Psoas muscle (tissue), 8 donors: ENCODE measurements around the gene TNFRSF25. TPM values are rescaled to one million over a fixed set of nuclear protein-coding genes. Genes with fewer than 3 reads are reported as not detected.
"Not testable (repeated sequence)": the region's sequence is repeated elsewhere in the genome, so short reads cannot be mapped to it uniquely, and the experiment has no call there.

ENCODE experiments used
- ATAC-seq, 4 donors: fragments of 200-7000 bp; cut with Tn5 transposase; one replicate each; pipeline ENCODE4 v1.9.1; 2020; ENCODE audit warnings: moderate library complexity in 3 of 4, mild to moderate bottlenecking in 2 of 4
- DNase-seq, 2 donors: peaks; one replicate each; pipeline ENCODE4 v3.0.0-alpha.2; 2020
- H3K27ac ChIP-seq: fragments of 200-600 bp; one replicate; pipeline ENCODE4 v1.8.0; 2022
- H3K27me3 ChIP-seq, 3 donors: fragments of 200-600 bp in 1 of 3; one replicate each; pipeline versions ENCODE4 v1.6.1 to v1.8.0; 2013 to 2022; ENCODE audit warnings: low read length in 2 of 3, mild to moderate bottlenecking in 2 of 3, moderate library complexity in 1 of 3; ENCODE audit not compliant: insufficient read depth in 3 of 3
- H3K36me3 ChIP-seq, 2 donors: fragments of 200-600 bp in 1 of 2; one replicate each; pipeline versions ENCODE4 v1.6.1 to v1.8.0; 2013 to 2022; ENCODE audit warnings: low read depth in 1 of 2, mild to moderate bottlenecking in 1 of 2, moderate library complexity in 1 of 2; ENCODE audit not compliant: insufficient read depth in 1 of 2
- H3K4me1 ChIP-seq: fragments of 200-600 bp; one replicate; pipeline ENCODE4 v1.8.0; 2022
- H3K4me3 ChIP-seq: fragments of 200-600 bp; one replicate; pipeline ENCODE4 v1.8.0; 2022; ENCODE audit warnings: mild to moderate bottlenecking
- H3K9me3 ChIP-seq: fragments of 200-600 bp; one replicate; pipeline ENCODE4 v1.8.0; 2022
- WGBS, 3 donors: extraction: QIAGEN DNeasy Blood & Tissue Kit; methylation state at CpG; one replicate each; pipeline versions ENCODE4 v1.1.6 to v1.1.7; 2013; 5-methylcytosine and 5-hydroxymethylcytosine counted together
- intact Hi-C, 2 donors: fragments of 100-400 bp; cut with DNase I; formaldehyde crosslinking; loops; one replicate each; pipeline versions ENCODE4 v1.11.0 to v1.14.2; 2022
- polyA plus RNA-seq, 3 donors: library from polyadenylated mRNA; stranded (reverse); fragments of 200-250 nt; gene quantifications; one replicate each; pipeline ENCODE4 v1.2.3, GENCODE V29; 2013
- total RNA-seq, 4 donors: library from RNA; stranded (reverse); fragmentation: NEBNext Ultra II Directional in 2 of 4; extraction: Animal tissue kit (Norgen Biotek cat#: 25700) in 2 of 4; gene quantifications; one replicate each; pipeline versions ENCODE4 v1.2.1 to v1.2.4, GENCODE V29; 2021 to 2023
- TF ChIP-seq, protein P1 (sequence below): fragments of 200-600 bp; IDR thresholded peaks from one replicate; pipeline ENCODE4 v1.8.0; 2022; ENCODE audit warnings: antibody characterized with exemption
- donor health status: healthy with polysubstance abuse.
- donor health status: DM: no; HTN: no; CAD: no; lungs with moderate emphysema.
- donor health status: Bipolar disorder and iron deficiency.
- donor health status: healthy.
- donor health status: DM: yes; HTN: yes; CAD: no.
- donor health status: DM: no; HTN: no; CAD: no.
- donor health status: DM: no; HTN: no; CAD: no.
- donor health status: DM: yes; HTN: yes; CAD: no.

Gene TNFRSF25
- total and polyA plus RNA-seq, 7 donors, result 1.5 to 2.7 (median 1.9) TPM

DNA sequence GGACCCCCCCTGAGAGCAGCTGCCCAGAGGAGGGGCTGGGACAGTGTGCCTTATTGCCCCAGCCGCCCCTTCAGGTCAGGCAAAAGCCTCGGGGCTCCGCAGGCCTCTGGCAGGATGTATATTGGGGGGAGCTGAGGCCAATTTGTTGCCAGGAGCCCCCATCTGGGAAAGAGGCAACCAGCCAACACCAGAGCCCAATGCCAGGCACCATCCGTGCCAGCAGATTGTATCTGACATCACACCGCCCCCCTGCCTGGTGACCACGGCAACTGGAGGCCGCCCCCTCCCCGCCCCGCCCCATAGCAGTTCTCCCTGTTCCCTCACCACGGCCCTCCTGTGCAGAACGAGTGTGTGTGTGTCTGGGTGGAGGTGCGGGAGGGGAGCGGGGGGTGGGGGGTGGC, 29.1 kb upstream of the TNFRSF25 start:
- ATAC-seq (no peak), DNase-seq (no peak)
- peaks cover 10% of the 10 kb centered on the region for H3K4me1 ChIP-seq
- H3K9me3 ChIP-seq, result no peaks in the 10 kb centered on the region
- 55 to 64% (median 61%) methylated on average over 13 of the region's 13 CpGs for WGBS, 3 donors
- TF ChIP-seq, protein P1, sequence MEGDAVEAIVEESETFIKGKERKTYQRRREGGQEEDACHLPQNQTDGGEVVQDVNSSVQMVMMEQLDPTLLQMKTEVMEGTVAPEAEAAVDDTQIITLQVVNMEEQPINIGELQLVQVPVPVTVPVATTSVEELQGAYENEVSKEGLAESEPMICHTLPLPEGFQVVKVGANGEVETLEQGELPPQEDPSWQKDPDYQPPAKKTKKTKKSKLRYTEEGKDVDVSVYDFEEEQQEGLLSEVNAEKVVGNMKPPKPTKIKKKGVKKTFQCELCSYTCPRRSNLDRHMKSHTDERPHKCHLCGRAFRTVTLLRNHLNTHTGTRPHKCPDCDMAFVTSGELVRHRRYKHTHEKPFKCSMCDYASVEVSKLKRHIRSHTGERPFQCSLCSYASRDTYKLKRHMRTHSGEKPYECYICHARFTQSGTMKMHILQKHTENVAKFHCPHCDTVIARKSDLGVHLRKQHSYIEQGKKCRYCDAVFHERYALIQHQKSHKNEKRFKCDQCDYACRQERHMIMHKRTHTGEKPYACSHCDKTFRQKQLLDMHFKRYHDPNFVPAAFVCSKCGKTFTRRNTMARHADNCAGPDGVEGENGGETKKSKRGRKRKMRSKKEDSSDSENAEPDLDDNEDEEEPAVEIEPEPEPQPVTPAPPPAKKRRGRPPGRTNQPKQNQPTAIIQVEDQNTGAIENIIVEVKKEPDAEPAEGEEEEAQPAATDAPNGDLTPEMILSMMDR, result no peak
- peaks cover 0 to 33% (median 4%) of the 10 kb centered on the region in 3 donors for H3K27me3 ChIP-seq
- no peak overlapping the region for H3K4me3 ChIP-seq
- H3K27ac ChIP-seq, result no peak overlapping the region
- intact Hi-C loops, result no loop called here
- no peaks in the 10 kb centered on the region for H3K36me3 ChIP-seq

DNA sequence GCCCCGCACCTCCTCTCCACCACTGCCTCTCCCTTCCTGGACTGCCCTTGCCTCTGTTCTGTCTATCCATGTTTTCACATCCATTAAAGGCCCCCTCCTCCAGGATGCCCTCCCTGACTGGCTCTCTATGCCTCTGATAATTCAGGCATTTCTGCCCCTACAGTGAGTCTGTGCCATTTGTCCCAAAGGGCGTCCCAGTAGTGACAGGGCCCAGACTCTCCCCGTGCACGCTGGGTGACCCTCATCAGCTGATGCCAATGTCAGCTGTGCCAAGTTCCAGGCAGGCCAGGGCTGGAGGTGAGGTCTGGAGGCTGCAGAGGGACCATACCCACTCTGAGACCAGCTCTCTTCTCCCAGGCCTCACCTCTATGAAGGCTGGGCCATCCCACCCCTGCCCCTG, 28.7 kb upstream of the TNFRSF25 start:
- no peak overlapping the region for H3K4me3 ChIP-seq
- no peaks in the 10 kb centered on the region for H3K36me3 ChIP-seq
- 70 to 78% (median 75%) methylated on average over 4 of the region's 4 CpGs for WGBS, 3 donors
- ATAC-seq (no peak), DNase-seq (no peak)
- H3K9me3 ChIP-seq, result no peaks in the 10 kb centered on the region
- no peak overlapping the region for H3K27ac ChIP-seq
- intact Hi-C loops, result no loop called here
- peaks cover 13% of the 10 kb centered on the region for H3K4me1 ChIP-seq
- TF ChIP-seq, protein P1, result no peak
- peaks cover 0 to 35% (median 4%) of the 10 kb centered on the region in 3 donors for H3K27me3 ChIP-seq

DNA sequence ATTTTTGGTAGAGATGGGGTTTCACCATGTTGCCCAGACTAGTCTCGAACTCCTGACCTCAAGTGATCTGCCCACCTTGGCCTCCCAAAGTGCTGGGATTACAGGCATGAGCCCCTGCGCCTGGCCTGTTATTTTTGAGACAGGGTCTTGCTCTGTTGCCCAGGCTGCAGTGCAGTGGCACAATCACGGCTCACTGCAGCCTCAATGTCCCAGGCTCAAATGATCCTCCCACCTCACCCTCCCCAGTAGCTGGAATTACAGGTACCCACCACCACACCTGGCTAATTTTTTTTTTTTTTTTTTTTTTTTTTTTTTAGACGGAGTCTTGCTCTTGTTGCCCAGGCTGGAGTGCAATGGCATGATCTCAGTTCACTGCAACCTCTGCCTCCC, 27.9 kb upstream of the TNFRSF25 start:
- H3K27me3 ChIP-seq, result peaks cover 0 to 35% (median 4%) of the 10 kb centered on the region in 3 donors
- H3K36me3 ChIP-seq, intact Hi-C loops, H3K4me3 ChIP-seq, DNase-seq, H3K9me3 ChIP-seq, ATAC-seq, H3K27ac ChIP-seq: not testable (repeated sequence)
- H3K4me1 ChIP-seq, result peaks cover 13% of the 10 kb centered on the region
- WGBS, 3 donors, result 75 to 90% (median 76%) methylated on average over 4 of the region's 4 CpGs

DNA sequence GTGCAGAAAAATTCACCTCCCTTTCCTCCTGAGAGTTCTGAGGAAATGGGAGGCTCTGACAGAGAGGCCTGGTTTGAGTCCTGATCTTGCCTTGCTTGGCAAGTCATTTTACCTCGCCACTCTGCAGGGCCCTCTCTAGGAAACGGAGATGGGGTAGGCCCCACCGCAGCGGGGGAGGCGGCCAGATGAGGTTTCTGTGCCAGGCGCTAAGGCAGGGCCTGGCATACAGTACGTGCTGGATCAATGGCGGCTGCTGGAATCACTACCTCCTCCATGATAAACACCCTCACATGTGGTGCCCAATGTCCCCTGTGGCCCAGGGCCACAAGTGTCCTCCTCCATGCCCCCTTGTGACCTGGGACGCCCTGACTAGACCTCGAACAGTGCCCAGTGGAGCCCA, 26.0 kb upstream of the TNFRSF25 start:
- Histone ChIP-seq H3K27ac (no peak overlapping the region), H3K9me3 (no peaks in the 10 kb centered on the region), H3K36me3 (no peaks in the 10 kb centered on the region), H3K4me1 (peaks cover 7% of the 10 kb centered on the region), H3K4me3 (no peak overlapping the region), H3K27me3 (peaks cover 0 to 23% (median 2%) of the 10 kb centered on the region in 3 donors)
- intact Hi-C loops, result no loop called here
- TF ChIP-seq, protein P1, result no peak
- no peak for DNase-seq
- 57 to 65% (median 62%) methylated on average over 10 of the region's 10 CpGs for WGBS, 3 donors
- ATAC-seq, result no peak

DNA sequence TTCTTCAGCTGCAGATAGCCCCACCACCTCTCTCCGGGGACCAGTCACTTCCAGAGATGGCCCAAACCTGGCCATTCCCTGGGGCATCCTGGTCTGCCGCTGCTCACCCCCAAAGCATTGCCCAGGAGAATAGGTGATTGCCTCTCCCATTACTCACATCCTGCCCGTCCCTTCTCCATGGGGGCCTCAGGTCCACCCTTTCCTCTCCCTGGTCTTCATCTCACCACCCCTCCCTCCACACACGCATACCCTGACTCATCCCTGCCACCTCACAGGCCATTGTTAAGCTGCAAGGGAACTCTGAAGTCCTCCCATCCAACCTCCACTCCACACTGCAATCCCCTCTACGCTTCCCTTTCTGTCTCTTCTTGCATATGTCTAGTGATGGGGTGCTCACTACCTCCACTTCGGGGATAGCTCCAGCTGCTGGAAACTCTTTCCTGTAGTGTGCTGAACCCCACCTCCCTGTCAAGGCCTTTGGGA, 25.5 kb upstream of the TNFRSF25 start, which contains the start of gene PLEKHG5:
PLEKHG5 (minus strand) TSS at position 188 of the 483 bp plus-strand sequence. CDS start 14,096 bp downstream, outside the sequence.
- Histone ChIP-seq H3K4me1 (peaks cover 7% of the 10 kb centered on the region), H3K36me3 (no peaks in the 10 kb centered on the region), H3K4me3 (peak within 1 kb of the TSS; percentile 64), H3K27ac (peak within 1 kb of the TSS; percentile 53), H3K27me3 (peaks cover 0 to 18% (median 2%) of the 10 kb centered on the region in 3 donors), H3K9me3 (no peaks in the 10 kb centered on the region)
- TF ChIP-seq, protein P1, result no peak
- intact Hi-C loops, result no loop called here
- ATAC-seq (peak in 1 of 4 donors; percentile 20), DNase-seq (no peak)
- WGBS, 3 donors, result 72 to 84% (median 74%) methylated on average over 6 of the region's 6 CpGs
